Muscle of leg (tissue), 11 donors: ENCODE data around the gene COL5A1. TPM values are rescaled to one million over a fixed set of nuclear protein-coding genes. Genes with fewer than 3 reads are reported as not detected.
A peak's percentile ranks its signal among the peaks of the same experiment; 100 is the strongest.

ENCODE experiments used
- DNase-seq: peaks from one replicate; pipeline ENCODE4 v3.0.0; 2013
- H3K27ac ChIP-seq: one replicate; pipeline ENCODE4 v1.5.1; 2013; ENCODE audit warnings: mild to moderate bottlenecking, low read length, control low read depth
- H3K27me3 ChIP-seq: one replicate; pipeline ENCODE4 v1.6.1; 2013; ENCODE audit warnings: low read length; ENCODE audit not compliant: control insufficient read depth, insufficient read depth
- H3K36me3 ChIP-seq: one replicate; pipeline ENCODE4 v1.6.1; 2013; ENCODE audit warnings: low read length; ENCODE audit not compliant: control insufficient read depth, insufficient read depth
- H3K4me1 ChIP-seq: one replicate; pipeline ENCODE4 v1.6.1; 2013; ENCODE audit warnings: low read length; ENCODE audit not compliant: control insufficient read depth, insufficient read depth
- H3K4me3 ChIP-seq: one replicate; pipeline ENCODE4 v1.5.1; 2013; ENCODE audit warnings: low read length, control low read depth
- H3K9me3 ChIP-seq: replicated peaks from 2 replicates; pipeline ENCODE4 v1.6.1; 2013; ENCODE audit warnings: low read depth, low read length; ENCODE audit not compliant: control insufficient read depth
- WGBS: methylation state at CpG from one replicate; pipeline ENCODE4 v1.1.5; 2013; ENCODE audit warnings: missing lambda C conversion rate; ENCODE audit not compliant: insufficient coverage; 5-methylcytosine and 5-hydroxymethylcytosine counted together
- polyA plus RNA-seq, 8 donors: library from polyadenylated mRNA; unstranded; fragments of 120-200 nt; gene quantifications; one replicate each; pipeline versions ENCODE4 v1.2.1 to v1.2.3, GENCODE V29; 2013; ENCODE audit warnings: inconsistent platforms in 1 of 8, low replicate concordance in 1 of 8; ENCODE audit not compliant: insufficient read length in 8 of 8, insufficient read depth in 1 of 8
- total RNA-seq: library from RNA; stranded (reverse); fragments of 120-200 nt; gene quantifications from one replicate; pipeline ENCODE4 v1.2.4, GENCODE V29; 2013

The COL5A1 gene
- total and polyA plus RNA-seq, 9 donors = 293 to 921 (median 564) TPM

- 50% methylated on average over 15 of the region's 15 CpGs for WGBS
- Histone ChIP-seq H3K4me1 (peaks cover 42% of the 10 kb centered on the region), H3K36me3 (peaks cover 76% of the 10 kb centered on the region), H3K27me3 (no peaks in the 10 kb centered on the region), H3K27ac (peak overlapping the region; percentile 44), H3K9me3 (no peaks in the 10 kb centered on the region), H3K4me3 (no peak overlapping the region)
- DNase-seq = no peak
Observed at GRCh38 chr9:134765785-134766184, 124.2 kb downstream of the COL5A1 start.

GRCh38 chr9:134766587-134766986, 125.0 kb downstream of the COL5A1 start:
- Histone ChIP-seq H3K27ac (no peak overlapping the region), H3K4me3 (no peak overlapping the region), H3K36me3 (peaks cover 76% of the 10 kb centered on the region), H3K27me3 (no peaks in the 10 kb centered on the region), H3K9me3 (no peaks in the 10 kb centered on the region), H3K4me1 (peaks cover 48% of the 10 kb centered on the region)
- WGBS = 80% methylated on average over 1 of the region's 8 CpGs
- DNase-seq = no peak

- Histone ChIP-seq H3K27ac (peak overlapping the region; percentile 65), H3K36me3 (peaks cover 76% of the 10 kb centered on the region), H3K9me3 (no peaks in the 10 kb centered on the region), H3K4me3 (no peak overlapping the region), H3K4me1 (peaks cover 49% of the 10 kb centered on the region), H3K27me3 (no peaks in the 10 kb centered on the region)
- DNase-seq = no peak
- WGBS = no CpG with 5 or more reads among the region's 13 CpGs
Observed at GRCh38 chr9:134768332-134768708, 126.7 kb downstream of the COL5A1 start.

GRCh38 chr9:134768709-134769351, 127.2 kb downstream of the COL5A1 start:
- peak overlapping the region; percentile 65 for H3K27ac ChIP-seq
- 34% methylated on average over 10 of the region's 23 CpGs for WGBS
- peak; percentile 91 for DNase-seq

GRCh38 chr9:134770972-134771971, 129.7 kb downstream of the COL5A1 start:
- no peak overlapping the region for H3K27ac ChIP-seq
- H3K36me3 ChIP-seq = peaks cover 80% of the 10 kb centered on the region
- WGBS = 63% methylated on average over 23 of the region's 34 CpGs
- H3K4me3 ChIP-seq = no peak overlapping the region
- H3K27me3 ChIP-seq = no peaks in the 10 kb centered on the region
- peak; percentile 40 for DNase-seq
- no peaks in the 10 kb centered on the region for H3K9me3 ChIP-seq
- H3K4me1 ChIP-seq = peaks cover 60% of the 10 kb centered on the region

More at GRCh38 chr9:134768709-134769351, 127.2 kb downstream of the COL5A1 start:
- Histone ChIP-seq H3K4me3 (no peak overlapping the region), H3K4me1 (peaks cover 52% of the 10 kb centered on the region), H3K27me3 (no peaks in the 10 kb centered on the region), H3K36me3 (peaks cover 76% of the 10 kb centered on the region), H3K9me3 (no peaks in the 10 kb centered on the region)

GRCh38 chr9:134772331-134772730, 130.7 kb downstream of the COL5A1 start:
- WGBS = 86% methylated on average over 12 of the region's 12 CpGs
- H3K4me1 ChIP-seq = peaks cover 55% of the 10 kb centered on the region
- no peak overlapping the region for H3K4me3 ChIP-seq
- no peak overlapping the region for H3K27ac ChIP-seq
- peaks cover 79% of the 10 kb centered on the region for H3K36me3 ChIP-seq
- H3K9me3 ChIP-seq = no peaks in the 10 kb centered on the region
- no peaks in the 10 kb centered on the region for H3K27me3 ChIP-seq
- DNase-seq = no peak

- peak overlapping the region; percentile 35 for H3K27ac ChIP-seq
- no peaks in the 10 kb centered on the region for H3K9me3 ChIP-seq
- no peak for DNase-seq
- 70% methylated on average over 9 of the region's 11 CpGs for WGBS
- no peak overlapping the region for H3K4me3 ChIP-seq
- H3K27me3 ChIP-seq = no peaks in the 10 kb centered on the region
- peaks cover 54% of the 10 kb centered on the region for H3K4me1 ChIP-seq
- H3K36me3 ChIP-seq = peaks cover 81% of the 10 kb centered on the region
Observed at GRCh38 chr9:134773842-134774241, 132.2 kb downstream of the COL5A1 start.

GRCh38 chr9:134774410-134774809, 132.8 kb downstream of the COL5A1 start:
- 64% methylated on average over 10 of the region's 10 CpGs for WGBS
- peaks cover 54% of the 10 kb centered on the region for H3K4me1 ChIP-seq
- no peaks in the 10 kb centered on the region for H3K9me3 ChIP-seq
- no peaks in the 10 kb centered on the region for H3K27me3 ChIP-seq
- no peak overlapping the region for H3K4me3 ChIP-seq
- H3K36me3 ChIP-seq = peaks cover 84% of the 10 kb centered on the region
- peak overlapping the region; percentile 53 for H3K27ac ChIP-seq
- DNase-seq = no peak

GRCh38 chr9:134775081-134775951, 133.7 kb downstream of the COL5A1 start:
- DNase-seq = peak; percentile 67
- WGBS = 63% methylated on average over 28 of the region's 30 CpGs
- H3K27ac ChIP-seq = peak overlapping the region; percentile 53
- H3K9me3 ChIP-seq = no peaks in the 10 kb centered on the region
- no peaks in the 10 kb centered on the region for H3K27me3 ChIP-seq
- H3K4me3 ChIP-seq = no peak overlapping the region
- H3K36me3 ChIP-seq = peaks cover 91% of the 10 kb centered on the region
- H3K4me1 ChIP-seq = peaks cover 54% of the 10 kb centered on the region
